Activated naive CD8-positive, alpha-beta T cell (primary cell): ENCODE results near the gene HOTAIR.

Experiments
- H3K27ac Mint-ChIP-seq: one replicate; pipeline ENCODE4 v1.8.0; 2021; ENCODE audit warnings: mixed read lengths
- H3K27me3 Mint-ChIP-seq: one replicate; pipeline ENCODE4 v1.8.0; 2021; ENCODE audit warnings: mixed read lengths
- H3K36me3 Mint-ChIP-seq: one replicate; pipeline ENCODE4 v1.8.0; 2021; ENCODE audit warnings: mixed read lengths
- H3K4me1 Mint-ChIP-seq: one replicate; pipeline ENCODE4 v1.8.0; 2021; ENCODE audit warnings: low read depth, mixed read lengths
- H3K4me3 Mint-ChIP-seq: one replicate; pipeline ENCODE4 v1.8.0; 2021; ENCODE audit warnings: mild to moderate bottlenecking, mixed read lengths
- H3K9me3 Mint-ChIP-seq: one replicate; pipeline ENCODE4 v1.8.0; 2021; ENCODE audit warnings: low read depth, mixed read lengths

Gene HOTAIR

GRCh38 chr12:53996240-53997203 is 21.8 kb upstream of the HOTAIR start:
- Mint-ChIP-seq H3K36me3 (no peaks in the 10 kb centered on the region), H3K4me1 (peaks cover 39% of the 10 kb centered on the region), H3K4me3 (peak overlapping the region; percentile 81), H3K27ac (no peak overlapping the region), H3K27me3 (peaks cover 48% of the 10 kb centered on the region), H3K9me3 (no peaks in the 10 kb centered on the region)

- Mint-ChIP-seq H3K27ac (no peak overlapping the region), H3K27me3 (peaks cover 52% of the 10 kb centered on the region), H3K9me3 (no peaks in the 10 kb centered on the region), H3K4me3 (peak overlapping the region; percentile 81), H3K4me1 (peaks cover 39% of the 10 kb centered on the region), H3K36me3 (no peaks in the 10 kb centered on the region)
Measured at GRCh38 chr12:53995378-53996239, 20.9 kb upstream of the HOTAIR start.

GRCh38 chr12:53995002-53995377 is 20.2 kb upstream of the HOTAIR start:
- H3K36me3 Mint-ChIP-seq, result no peaks in the 10 kb centered on the region
- no peaks in the 10 kb centered on the region for H3K9me3 Mint-ChIP-seq
- no peak overlapping the region for H3K27ac Mint-ChIP-seq
- peaks cover 43% of the 10 kb centered on the region for H3K4me1 Mint-ChIP-seq
- peaks cover 58% of the 10 kb centered on the region for H3K27me3 Mint-ChIP-seq
- H3K4me3 Mint-ChIP-seq, result peak overlapping the region; percentile 81

GRCh38 chr12:53994264-53995001 is 19.7 kb upstream of the HOTAIR start:
- Mint-ChIP-seq H3K4me3 (peak overlapping the region; percentile 81), H3K9me3 (no peaks in the 10 kb centered on the region), H3K27me3 (peaks cover 61% of the 10 kb centered on the region), H3K4me1 (peaks cover 45% of the 10 kb centered on the region), H3K36me3 (no peaks in the 10 kb centered on the region), H3K27ac (no peak overlapping the region)

GRCh38 chr12:53994009-53994263 is 19.2 kb upstream of the HOTAIR start:
- H3K4me1 Mint-ChIP-seq, result peaks cover 49% of the 10 kb centered on the region
- H3K9me3 Mint-ChIP-seq, result no peaks in the 10 kb centered on the region
- H3K36me3 Mint-ChIP-seq, result no peaks in the 10 kb centered on the region
- H3K27ac Mint-ChIP-seq, result no peak overlapping the region
- H3K27me3 Mint-ChIP-seq, result peaks cover 64% of the 10 kb centered on the region
- H3K4me3 Mint-ChIP-seq, result peak overlapping the region; percentile 65

- Mint-ChIP-seq H3K36me3 (no peaks in the 10 kb centered on the region), H3K9me3 (no peaks in the 10 kb centered on the region), H3K4me3 (peak overlapping the region; percentile 65), H3K27me3 (peaks cover 61% of the 10 kb centered on the region), H3K27ac (peak overlapping the region; percentile 34), H3K4me1 (peaks cover 50% of the 10 kb centered on the region)
Measured at GRCh38 chr12:53993162-53994008, 18.6 kb upstream of the HOTAIR start.

- Mint-ChIP-seq H3K27ac (no peak overlapping the region), H3K9me3 (no peaks in the 10 kb centered on the region)
Measured at GRCh38 chr12:53992377-53992889, 17.7 kb upstream of the HOTAIR start.

GRCh38 chr12:53991077-53991460 is 16.3 kb upstream of the HOTAIR start:
- peaks cover 66% of the 10 kb centered on the region for H3K27me3 Mint-ChIP-seq
- no peaks in the 10 kb centered on the region for H3K36me3 Mint-ChIP-seq
- no peaks in the 10 kb centered on the region for H3K9me3 Mint-ChIP-seq
- H3K4me3 Mint-ChIP-seq, result no peak overlapping the region
- H3K4me1 Mint-ChIP-seq, result peaks cover 43% of the 10 kb centered on the region
- H3K27ac Mint-ChIP-seq, result no peak overlapping the region

More at GRCh38 chr12:53992377-53992889, 17.7 kb upstream of the HOTAIR start:
- Mint-ChIP-seq H3K4me3 (no peak overlapping the region), H3K27me3 (peaks cover 60% of the 10 kb centered on the region), H3K36me3 (no peaks in the 10 kb centered on the region), H3K4me1 (peaks cover 43% of the 10 kb centered on the region)

- Mint-ChIP-seq H3K9me3 (no peaks in the 10 kb centered on the region), H3K27me3 (peaks cover 68% of the 10 kb centered on the region), H3K36me3 (no peaks in the 10 kb centered on the region), H3K4me3 (peak overlapping the region; percentile 17), H3K4me1 (peaks cover 42% of the 10 kb centered on the region), H3K27ac (no peak overlapping the region)
Measured at GRCh38 chr12:53990311-53991076, 15.7 kb upstream of the HOTAIR start.

- Mint-ChIP-seq H3K9me3 (no peaks in the 10 kb centered on the region), H3K27ac (no peak overlapping the region)
Measured at GRCh38 chr12:53989227-53990113, 14.7 kb upstream of the HOTAIR start.

GRCh38 chr12:53988541-53989226 is 13.9 kb upstream of the HOTAIR start:
- Mint-ChIP-seq H3K4me3 (no peak overlapping the region), H3K27ac (no peak overlapping the region), H3K9me3 (no peaks in the 10 kb centered on the region), H3K36me3 (no peaks in the 10 kb centered on the region), H3K4me1 (peaks cover 39% of the 10 kb centered on the region), H3K27me3 (peaks cover 66% of the 10 kb centered on the region)

More at GRCh38 chr12:53989227-53990113, 14.7 kb upstream of the HOTAIR start:
- Mint-ChIP-seq H3K27me3 (peaks cover 69% of the 10 kb centered on the region), H3K4me3 (peak overlapping the region; percentile 69), H3K4me1 (peaks cover 44% of the 10 kb centered on the region), H3K36me3 (no peaks in the 10 kb centered on the region)

GRCh38 chr12:53987787-53988230 is 13.1 kb upstream of the HOTAIR start:
- H3K27ac Mint-ChIP-seq, result no peak overlapping the region
- peaks cover 67% of the 10 kb centered on the region for H3K27me3 Mint-ChIP-seq
- H3K36me3 Mint-ChIP-seq, result no peaks in the 10 kb centered on the region
- H3K9me3 Mint-ChIP-seq, result no peaks in the 10 kb centered on the region
- H3K4me1 Mint-ChIP-seq, result peaks cover 36% of the 10 kb centered on the region
- no peak overlapping the region for H3K4me3 Mint-ChIP-seq
